ENCODE data around the gene SYNE3. TPM values are rescaled to one million over a fixed set of nuclear protein-coding genes. Genes with fewer than 3 reads are reported as not detected.

SYNE3 gene
- total and polyA plus RNA-seq, 4 experiments from 2014 or later = 4.3 to 52.2 (median 28.3) TPM

DNA sequence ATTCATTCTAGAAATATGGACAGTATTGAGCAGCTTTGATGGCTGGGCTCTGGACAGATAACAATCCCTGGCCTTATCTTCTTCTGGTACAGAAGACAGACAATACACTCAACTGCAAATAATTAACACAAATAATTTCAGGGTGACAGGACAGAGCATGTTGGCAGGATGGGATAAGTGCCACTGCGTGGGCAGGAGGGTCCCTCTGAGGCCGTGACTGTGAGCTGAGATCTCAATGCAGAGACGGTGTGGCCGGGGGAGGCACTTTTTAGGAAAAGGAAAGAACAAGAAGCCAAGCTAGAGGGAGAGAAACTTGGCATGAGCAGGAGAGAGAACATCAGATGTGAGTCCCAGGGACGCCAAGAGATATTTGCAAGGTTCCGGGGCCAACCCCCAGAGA is 8.1 kb downstream of the SYNE3 start:
- H3K27ac Mint-ChIP-seq = peak overlapping the region; percentile 15 to 92 (median 71)
- H3K36me3 Mint-ChIP-seq = peaks cover 19 to 46% of the 10 kb centered on the region in 2 donors
- no peaks in the 10 kb centered on the region for H3K27me3 ChIP-seq (ENCODE audit: insufficient read depth, low read length)
- H3K9me3 ChIP-seq (ENCODE audit: control insufficient read depth in 1 of 2, low read length in 2 of 2) = no peaks in the 10 kb centered on the region
- peaks cover 54 to 88% (median 73%) of the 10 kb centered on the region in 4 donors for H3K4me1 Mint-ChIP-seq
- peaks cover 13% of the 10 kb centered on the region for H3K36me3 ChIP-seq (ENCODE audit: insufficient read depth, low read length)
- no peak overlapping the region for H3K4me3 ChIP-seq (ENCODE audit: low read length in 2 of 2)
- ChIA-PET CTCF (ENCODE audit: partially characterized antibody) (interaction anchor here (1.0 to 2.0 kb wide), 6 partner anchors 12 to 49 kb away, joined by 3 to 5 read pairs (median 4); no protein-coding TSS in a partner anchor), POLR2A (ENCODE audit: partially characterized antibody) (interaction anchor here (1.2 kb wide), 1 partner anchor 15 kb away, joined by 5 read pairs; no protein-coding TSS in a partner anchor)
- H3K9me3 Mint-ChIP-seq = no peaks in the 10 kb centered on the region
- intact Hi-C loops (cut with micrococcal nuclease) = no loop called here
- H3K4me1 ChIP-seq (ENCODE audit: insufficient read depth, low read length) = peaks cover 80% of the 10 kb centered on the region
- DNase-seq = no peak
- peak overlapping the region; percentile 3 for H3K27ac ChIP-seq (ENCODE audit: low read depth, low read length)
- no peaks in the 10 kb centered on the region for H3K27me3 Mint-ChIP-seq
- peak overlapping the region in 5 of 8 donors; percentile 7 to 49 (median 20) for H3K4me3 Mint-ChIP-seq

DNA sequence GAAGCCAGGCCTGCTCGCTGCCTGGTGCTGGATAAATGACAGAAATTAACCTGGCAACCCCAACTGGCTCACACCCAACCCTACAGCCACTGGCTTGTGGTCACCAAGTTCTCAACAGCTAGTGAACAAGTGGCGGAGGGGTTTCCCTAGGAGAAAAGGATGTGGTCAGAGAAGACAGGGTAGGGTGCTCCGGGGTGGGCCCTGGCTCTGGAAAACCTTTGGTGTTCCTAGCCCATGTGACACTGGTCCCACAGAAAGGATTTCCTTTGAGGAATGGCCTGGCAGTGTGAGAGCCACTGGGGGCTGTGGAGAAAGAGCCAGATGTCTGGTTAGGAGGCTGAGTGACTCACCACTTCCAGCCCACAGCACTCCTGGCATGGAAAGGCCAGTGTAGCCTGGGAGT is 8.7 kb downstream of the SYNE3 start:
- intact Hi-C loops (cut with micrococcal nuclease) = no loop called here
- Histone ChIP-seq H3K36me3 (ENCODE audit: insufficient read depth, low read length) (peaks cover 13% of the 10 kb centered on the region), H3K27ac (ENCODE audit: low read depth, low read length) (peak overlapping the region; percentile 3), H3K4me3 (ENCODE audit: low read length in 2 of 2) (no peak overlapping the region), H3K9me3 (ENCODE audit: control insufficient read depth in 1 of 2, low read length in 2 of 2) (no peaks in the 10 kb centered on the region), H3K27me3 (ENCODE audit: insufficient read depth, low read length) (no peaks in the 10 kb centered on the region), H3K4me1 (ENCODE audit: insufficient read depth, low read length) (peaks cover 80% of the 10 kb centered on the region)
- H3K36me3 Mint-ChIP-seq = peaks cover 19 to 49% of the 10 kb centered on the region in 2 donors
- POLR2A ChIA-PET (ENCODE audit: partially characterized antibody) = no interaction called here
- H3K27ac Mint-ChIP-seq = peak overlapping the region; percentile 52 to 92 (median 71)
- H3K4me1 Mint-ChIP-seq = peaks cover 52 to 89% (median 71%) of the 10 kb centered on the region in 4 donors
- H3K9me3 Mint-ChIP-seq = no peaks in the 10 kb centered on the region
- CTCF ChIA-PET (ENCODE audit: partially characterized antibody) = interaction anchor here (1.0 to 2.0 kb wide), 4 partner anchors 12 to 44 kb away, joined by 3 to 5 read pairs (median 4); no protein-coding TSS in a partner anchor
- H3K27me3 Mint-ChIP-seq = no peaks in the 10 kb centered on the region
- peak overlapping the region in 1 of 8 donors; percentile 7 for H3K4me3 Mint-ChIP-seq
- peak in 1 of 5 donors; percentile 49 for DNase-seq

DNA sequence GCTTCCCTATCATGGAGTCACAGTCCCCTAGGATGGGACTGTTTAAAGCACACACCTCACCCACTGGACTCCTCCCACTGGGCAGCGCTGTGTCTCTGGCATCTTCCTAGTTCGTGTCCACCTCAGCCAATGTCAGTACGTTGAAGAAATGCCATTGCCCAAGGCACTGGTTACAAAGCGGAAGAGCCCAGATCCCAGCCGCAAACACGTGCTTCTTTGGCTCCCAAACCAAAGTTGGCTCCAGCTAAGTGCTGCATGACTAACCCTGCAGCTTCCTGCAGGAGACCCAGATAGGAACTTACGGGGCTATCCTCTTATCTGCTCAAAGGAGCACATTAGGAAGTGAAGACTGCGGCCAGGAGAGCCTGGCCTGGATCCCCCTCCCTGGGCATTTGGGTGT is 9.3 kb downstream of the SYNE3 start:
- peaks cover 13% of the 10 kb centered on the region for H3K36me3 ChIP-seq (ENCODE audit: insufficient read depth, low read length)
- H3K36me3 Mint-ChIP-seq = peaks cover 19 to 54% of the 10 kb centered on the region in 2 donors
- intact Hi-C loops (cut with micrococcal nuclease) = no loop called here
- peaks cover 86% of the 10 kb centered on the region for H3K4me1 ChIP-seq (ENCODE audit: insufficient read depth, low read length)
- H3K4me1 Mint-ChIP-seq = peaks cover 56 to 93% (median 74%) of the 10 kb centered on the region in 4 donors
- peak overlapping the region; percentile 3 for H3K27ac ChIP-seq (ENCODE audit: low read depth, low read length)
- no peak overlapping the region for H3K4me3 ChIP-seq (ENCODE audit: low read length in 2 of 2)
- no peaks in the 10 kb centered on the region for H3K27me3 Mint-ChIP-seq
- H3K27me3 ChIP-seq (ENCODE audit: insufficient read depth, low read length) = no peaks in the 10 kb centered on the region
- H3K4me3 Mint-ChIP-seq = peak overlapping the region in 2 of 8 donors; percentile 13 to 34
- H3K9me3 ChIP-seq (ENCODE audit: control insufficient read depth in 1 of 2, low read length in 2 of 2) = no peaks in the 10 kb centered on the region
- H3K27ac Mint-ChIP-seq = peak overlapping the region in 6 of 7 donors; percentile 29 to 75 (median 40)
- no peak for DNase-seq
- H3K9me3 Mint-ChIP-seq = no peaks in the 10 kb centered on the region
- ChIA-PET POLR2A (ENCODE audit: partially characterized antibody) (interaction anchor here (2.3 kb wide), 1 partner anchor 16 kb away, joined by 6 read pairs; no protein-coding TSS in a partner anchor), CTCF (ENCODE audit: partially characterized antibody) (interaction anchor here (1.3 to 1.6 kb wide), 2 partner anchors 11 to 65 kb away, joined by 3 to 5 read pairs; no protein-coding TSS in a partner anchor)

DNA sequence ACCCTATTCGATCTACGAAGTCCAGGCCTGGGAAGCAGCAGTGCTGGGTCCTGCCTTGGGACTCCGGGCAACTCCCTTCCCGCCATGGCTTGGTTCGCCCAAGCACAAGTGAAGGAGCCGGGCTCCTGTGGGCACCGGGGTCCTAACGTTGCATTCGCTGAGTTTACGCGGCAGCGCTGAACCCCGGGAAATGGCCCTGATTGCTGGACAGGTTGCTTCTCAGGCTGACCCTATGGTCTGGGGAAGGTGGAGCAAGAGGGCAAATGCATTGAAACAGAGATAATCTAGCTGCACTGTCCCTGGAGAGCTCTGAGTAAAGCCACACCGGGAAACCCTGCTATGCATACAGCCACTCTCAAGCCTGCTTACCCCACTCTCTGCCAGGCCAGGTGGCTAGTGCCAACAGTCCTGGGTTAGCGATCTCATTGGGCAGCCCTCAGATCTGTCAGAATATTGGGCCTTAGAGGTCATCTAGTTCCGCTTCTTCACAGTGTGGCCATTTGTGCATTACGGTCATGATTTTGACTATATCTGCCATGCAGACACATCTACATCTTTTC is 11.3 kb downstream of the SYNE3 start:
- peak overlapping the region in 2 of 7 donors; percentile 52 to 53 for H3K27ac Mint-ChIP-seq
- Histone ChIP-seq H3K27ac (ENCODE audit: low read depth, low read length) (no peak overlapping the region), H3K4me3 (ENCODE audit: low read length in 2 of 2) (no peak overlapping the region), H3K4me1 (ENCODE audit: insufficient read depth, low read length) (peaks cover 78% of the 10 kb centered on the region), H3K9me3 (ENCODE audit: control insufficient read depth in 1 of 2, low read length in 2 of 2) (no peaks in the 10 kb centered on the region), H3K36me3 (ENCODE audit: insufficient read depth, low read length) (peaks cover 20% of the 10 kb centered on the region), H3K27me3 (ENCODE audit: insufficient read depth, low read length) (no peaks in the 10 kb centered on the region)
- peaks cover 27 to 61% of the 10 kb centered on the region in 2 donors for H3K36me3 Mint-ChIP-seq
- POLR2A ChIA-PET (ENCODE audit: partially characterized antibody) = interaction anchor here (1.2 to 3.1 kb wide), 7 partner anchors 9 to 40 kb away, joined by 3 to 13 read pairs (median 6); partner anchors contain the start of gene SYNE3
- CTCF ChIA-PET (ENCODE audit: partially characterized antibody) = interaction anchor here (0.6 to 3.3 kb wide), 6 partner anchors 11 to 61 kb away, joined by 3 to 10 read pairs (median 4); partner anchors contain the start of gene SYNE3
- no peak for DNase-seq
- H3K9me3 Mint-ChIP-seq = no peaks in the 10 kb centered on the region
- H3K4me1 Mint-ChIP-seq = peaks cover 61 to 93% (median 77%) of the 10 kb centered on the region in 4 donors
- peak overlapping the region in 1 of 8 donors; percentile 16 for H3K4me3 Mint-ChIP-seq
- intact Hi-C loops (cut with micrococcal nuclease) = no loop called here
- no peaks in the 10 kb centered on the region for H3K27me3 Mint-ChIP-seq

DNA sequence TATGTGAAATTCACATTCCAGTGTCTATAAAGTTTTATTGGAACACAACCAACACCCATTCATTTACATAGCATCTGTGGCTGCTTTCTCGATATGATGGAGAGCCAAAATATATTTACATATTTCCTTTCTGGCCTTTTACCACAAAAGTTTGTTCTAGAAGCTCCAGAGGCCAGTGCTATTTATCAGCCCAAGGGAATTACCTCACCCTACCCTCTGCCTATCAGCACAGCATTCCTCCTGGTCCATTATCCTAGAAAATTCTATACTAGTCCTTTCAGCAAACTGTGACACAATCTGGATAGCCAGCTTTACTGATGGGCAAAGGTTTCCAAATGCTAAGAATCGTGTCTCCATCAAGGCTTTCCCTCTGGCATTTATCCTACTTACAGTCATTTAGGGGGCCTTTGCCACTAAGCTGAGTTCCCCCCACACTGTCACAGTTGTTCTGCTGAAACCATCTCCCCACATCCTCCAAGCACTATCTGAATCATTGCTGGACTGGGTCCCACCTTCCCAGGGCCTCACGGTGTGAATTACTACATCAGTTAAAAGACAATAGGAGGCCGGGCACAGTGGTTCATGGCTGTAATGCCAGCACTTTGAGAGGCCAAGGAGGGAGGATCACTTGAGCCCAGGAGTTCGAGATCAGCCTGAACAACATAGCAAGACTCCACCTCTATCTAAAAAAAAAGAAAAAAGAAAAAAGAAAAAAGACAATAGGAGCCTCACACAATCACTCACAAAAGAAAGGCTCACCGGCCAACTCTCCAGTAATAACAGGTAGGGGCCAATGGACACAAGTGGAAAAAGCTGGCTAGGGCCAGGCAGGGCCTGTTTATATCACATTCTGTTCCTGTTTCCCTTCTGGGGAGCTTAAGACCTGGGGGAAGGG is 12.1 kb downstream of the SYNE3 start:
- peaks cover 25 to 57% of the 10 kb centered on the region in 2 donors for H3K36me3 Mint-ChIP-seq
- H3K27ac Mint-ChIP-seq = peak overlapping the region; percentile 48 to 92 (median 76)
- peaks cover 17% of the 10 kb centered on the region for H3K36me3 ChIP-seq (ENCODE audit: insufficient read depth, low read length)
- intact Hi-C loops (cut with micrococcal nuclease) = no loop called here
- H3K27me3 Mint-ChIP-seq = no peaks in the 10 kb centered on the region
- H3K4me1 Mint-ChIP-seq = peaks cover 58 to 91% (median 76%) of the 10 kb centered on the region in 4 donors
- no peaks in the 10 kb centered on the region for H3K27me3 ChIP-seq (ENCODE audit: insufficient read depth, low read length)
- H3K9me3 ChIP-seq (ENCODE audit: control insufficient read depth in 1 of 2, low read length in 2 of 2) = no peaks in the 10 kb centered on the region
- H3K9me3 Mint-ChIP-seq = no peaks in the 10 kb centered on the region
- no peak overlapping the region for H3K4me3 ChIP-seq (ENCODE audit: low read length in 2 of 2)
- peaks cover 75% of the 10 kb centered on the region for H3K4me1 ChIP-seq (ENCODE audit: insufficient read depth, low read length)
- no peak overlapping the region for H3K27ac ChIP-seq (ENCODE audit: low read depth, low read length)
- CTCF ChIA-PET (ENCODE audit: partially characterized antibody) = interaction anchor here (0.6 to 3.3 kb wide), 6 partner anchors 12 to 61 kb away, joined by 3 to 10 read pairs (median 4); partner anchors contain the start of gene SYNE3
- POLR2A ChIA-PET (ENCODE audit: partially characterized antibody) = interaction anchor here (1.2 to 3.1 kb wide), 5 partner anchors 9 to 40 kb away, joined by 3 to 13 read pairs (median 10); partner anchors contain the start of gene SYNE3
- peak overlapping the region in 4 of 8 donors; percentile 8 to 66 (median 49) for H3K4me3 Mint-ChIP-seq
- DNase-seq = no peak

DNA sequence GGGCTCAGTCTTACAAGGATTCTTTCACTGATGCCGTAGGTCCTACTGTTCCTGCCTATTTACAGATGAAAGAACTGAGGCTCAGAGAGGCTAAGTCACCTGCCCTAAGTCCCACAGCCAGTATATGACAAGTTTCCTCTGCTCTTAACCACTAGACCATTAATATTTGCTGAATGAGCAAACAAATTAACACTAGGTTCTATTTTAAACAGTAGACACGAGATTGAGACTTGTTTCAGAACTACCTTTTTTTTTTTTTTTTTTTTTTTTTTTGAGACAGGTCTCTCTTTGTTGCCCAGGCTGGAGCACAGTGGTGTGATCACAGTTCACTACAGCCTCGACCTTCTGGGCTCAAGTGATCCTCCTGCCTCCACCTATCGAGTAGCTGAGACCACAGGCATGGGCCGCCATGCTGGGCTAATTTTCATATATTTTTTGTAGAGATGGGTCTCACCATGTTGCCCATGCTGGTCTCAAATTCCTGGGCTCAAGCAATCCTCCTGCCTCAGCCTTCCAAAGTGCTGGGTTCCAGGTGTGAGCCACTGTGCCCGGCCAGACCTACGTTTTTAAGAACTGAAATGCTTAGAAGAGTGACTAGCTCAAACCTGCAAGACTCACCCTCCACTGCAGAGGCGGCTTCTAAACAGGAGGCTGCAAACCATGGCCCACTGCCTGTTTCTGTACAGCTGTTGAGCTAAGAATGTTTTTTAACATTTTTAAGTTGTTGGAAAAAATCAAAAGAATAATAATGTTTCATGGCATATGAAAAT is 12.9 kb downstream of the SYNE3 start:
- Histone ChIP-seq H3K27me3 (ENCODE audit: insufficient read depth, low read length) (no peaks in the 10 kb centered on the region), H3K27ac (ENCODE audit: low read depth, low read length) (no peak overlapping the region), H3K4me1 (ENCODE audit: insufficient read depth, low read length) (peaks cover 75% of the 10 kb centered on the region), H3K9me3 (ENCODE audit: control insufficient read depth in 1 of 2, low read length in 2 of 2) (no peaks in the 10 kb centered on the region), H3K4me3 (ENCODE audit: low read length in 2 of 2) (no peak overlapping the region), H3K36me3 (ENCODE audit: insufficient read depth, low read length) (peaks cover 17% of the 10 kb centered on the region)
- CTCF ChIA-PET (ENCODE audit: partially characterized antibody) = interaction anchor here (0.7 to 3.3 kb wide), 6 partner anchors 15 to 61 kb away, joined by 3 to 10 read pairs (median 6); no protein-coding TSS in a partner anchor
- peaks cover 57 to 93% (median 74%) of the 10 kb centered on the region in 4 donors for H3K4me1 Mint-ChIP-seq
- peak overlapping the region in 2 of 8 donors; percentile 4 to 40 for H3K4me3 Mint-ChIP-seq
- no peaks in the 10 kb centered on the region for H3K9me3 Mint-ChIP-seq
- intact Hi-C loops (cut with micrococcal nuclease) = no loop called here
- peak overlapping the region; percentile 32 to 81 (median 64) for H3K27ac Mint-ChIP-seq
- no peaks in the 10 kb centered on the region for H3K27me3 Mint-ChIP-seq
- H3K36me3 Mint-ChIP-seq = peaks cover 27 to 55% of the 10 kb centered on the region in 2 donors
- no peak for DNase-seq
- POLR2A ChIA-PET (ENCODE audit: partially characterized antibody) = interaction anchor here (1.7 to 3.1 kb wide), 4 partner anchors 10 to 39 kb away, joined by 6 to 13 read pairs (median 11); partner anchors contain the start of gene SYNE3
